Measurements from ENCODE around the gene HOXA10. TPM values are rescaled to one million over a fixed set of nuclear protein-coding genes. Genes with fewer than 3 reads are reported as not detected.

Gene HOXA10
- total RNA-seq, 1 experiment from 2014 or later, result not detected

- H3K27me3 ChIP-seq (ENCODE audit: insufficient read depth, low read length), result peaks cover 97% of the 10 kb centered on the region
- H3K18ac ChIP-seq (ENCODE audit: insufficient read length, low read depth, low read length), result no peak overlapping the region
- H4K8ac ChIP-seq (replicated peaks; ENCODE audit: insufficient read length, low read depth, low read length), result no peak overlapping the region
- Mint-ChIP-seq H3K36me3 (ENCODE audit: insufficient read depth in 1 of 3, low read depth in 3 of 3) (peaks cover 0 to 2% (median 0%) of the 10 kb centered on the region in 3 experiments; a peak in 3 of 7 replicates), H3K27me3 (ENCODE audit: low read depth) (peaks cover 100% of the 10 kb centered on the region), H3K27ac (no peak overlapping the region), H3K9me3 (peaks cover 1 to 14% of the 10 kb centered on the region in 2 experiments; a peak in 3 of 5 replicates), H3K4me3 (peak overlapping the region; percentile 12 to 73; a peak in 4 of 5 replicates), H3K4me1 (peaks cover 17 to 44% of the 10 kb centered on the region in 2 experiments)
- no peak overlapping the region for H2AK5ac ChIP-seq (ENCODE audit: insufficient read length, low read length)
- H2AFZ ChIP-seq (ENCODE audit: low read length), result no peak overlapping the region
- H3K79me2 ChIP-seq (ENCODE audit: insufficient read depth, low read length), result no peaks in the 10 kb centered on the region
- H3K23ac ChIP-seq (ENCODE audit: insufficient read length, low read depth, low read length), result no peak overlapping the region
- no peak overlapping the region for H3T11ph ChIP-seq (ENCODE audit: low read length)
- no peak overlapping the region for H4K5ac ChIP-seq (ENCODE audit: insufficient read length, low read depth, low read length)
- H4K20me1 ChIP-seq (ENCODE audit: control insufficient read depth, insufficient read depth, insufficient read length), result no peaks in the 10 kb centered on the region
- H4K91ac ChIP-seq (ENCODE audit: insufficient read length, low read depth, low read length), result no peak overlapping the region
- H2BK120ac ChIP-seq (ENCODE audit: low read depth, low read length, poor library complexity, severe bottlenecking), result no peak overlapping the region
- H3K23me2 ChIP-seq (ENCODE audit: insufficient read length, low read depth, low read length, poor library complexity, severe bottlenecking), result no peaks in the 10 kb centered on the region
- H2BK5ac ChIP-seq (ENCODE audit: insufficient read length, low read length), result no peak overlapping the region
- no peak overlapping the region for H2BK12ac ChIP-seq (ENCODE audit: insufficient read length, low read depth, low read length)
- H2BK15ac ChIP-seq (ENCODE audit: low read depth, low read length), result no peak overlapping the region
- H3K79me1 ChIP-seq (ENCODE audit: insufficient read depth, low read depth, low read length, poor library complexity, severe bottlenecking), result no peaks in the 10 kb centered on the region
- DNase-seq, result peak; percentile 60
- no peak overlapping the region for H3K27ac ChIP-seq (ENCODE audit: insufficient read length, low read depth, low read length)
- no peak overlapping the region for H3K9ac ChIP-seq (ENCODE audit: extremely low read depth, insufficient read length, low read length)
- H2BK20ac ChIP-seq (ENCODE audit: low read depth, low read length, poor library complexity, severe bottlenecking), result no peak overlapping the region
- TF ChIP-seq CTCF (conservative IDR thresholded peaks at IDR 0.05), result no peak
- WGBS (ENCODE audit: extremely low coverage, insufficient read length, low lambda C conversion rate), result no CpG with 5 or more reads among the region's 49 CpGs
- H3K9me3 ChIP-seq (ENCODE audit: control insufficient read depth, low read depth, low read length), result no peaks in the 10 kb centered on the region
- H3K4ac ChIP-seq (ENCODE audit: low read depth, low read length), result no peak overlapping the region
- H3K14ac ChIP-seq (ENCODE audit: insufficient read depth, low read length), result no peak overlapping the region
- H3K4me2 ChIP-seq (ENCODE audit: insufficient read depth, insufficient read length, low read length), result no peak overlapping the region
- no peaks in the 10 kb centered on the region for H3K4me1 ChIP-seq (ENCODE audit: insufficient read depth, low read length)
- no peak overlapping the region for H3K56ac ChIP-seq (ENCODE audit: insufficient read length, low read depth, low read length)
Observed at GRCh38 chr7:27188386-27189294, 14.5 kb upstream of the HOXA10 start.
